ENCODE data around the gene ZBTB16. TPM values are rescaled to one million over a fixed set of nuclear protein-coding genes. Genes with fewer than 3 reads are reported as not detected.
A peak's percentile ranks its signal among the peaks of the same experiment; 100 is the strongest.

The ZBTB16 gene
- total RNA-seq (100 to 1,000 TPM in 3 of 7 donors, 10 to 100 TPM in 4; 12.7 to 160 (median 94.6) TPM), polyA plus RNA-seq (10 to 100 TPM; 20.0 to 41.4 TPM)
- long read RNA-seq, donor 1, full-length matches to known transcripts: 683 of 897 reads
- long read RNA-seq, donor 1, partial matches to known transcripts: 70 of 897 reads
- long read RNA-seq, donor 1, other reads (novel, unspliced or antisense): 144 of 897 reads
- long read RNA-seq, donor 2, partial matches to known transcripts: 0 of 1 reads
- long read RNA-seq, donor 2, other reads (novel, unspliced or antisense): 0 of 1 reads
- long read RNA-seq, donor 3, full-length matches to known transcripts: 105 of 146 reads
- long read RNA-seq, donor 3, partial matches to known transcripts: 21 of 146 reads
- long read RNA-seq, donor 3, other reads (novel, unspliced or antisense): 20 of 146 reads

- TF ChIP-seq CTCF (IDR thresholded peaks at IDR 0.05): peak in 1 of 3 donors; percentile 16
- TF ChIP-seq EP300 (IDR thresholded peaks at IDR 0.05): no peak
- TF ChIP-seq POLR2A (IDR thresholded peaks at IDR 0.05): peak; percentile 44
- peaks cover under 1% of the 10 kb centered on the region for H3K36me3 ChIP-seq
- peak within 1 kb of the TSS; percentile 99 for H3K4me3 ChIP-seq
- peak within 1 kb of the TSS; percentile 87 to 100 for H3K27ac ChIP-seq
- no peaks in the 10 kb centered on the region for H3K9me3 ChIP-seq
- 0 to 1% (median 1%) methylated on average over 42 to 71 of the region's 71 CpGs for WGBS, 3 donors
- peak; percentile 91 to 92 (median 92) for DNase-seq
- intact Hi-C loops (cut with DNase I): loop anchor here in 1 of 4 donors (5.0 to 10.0 kb wide), 2 partner anchors 165 to 203 kb away; no protein-coding TSS in a partner anchor
- no peaks in the 10 kb centered on the region for H3K27me3 ChIP-seq
- H3K4me1 ChIP-seq (ENCODE audit: insufficient read depth): peaks cover 15% of the 10 kb centered on the region
Observed at GRCh38 chr11:114059278-114059983, at the start of gene ZBTB16. Gene ZBTB16, plus strand, starts transcription at chr11:114059711. Its CDS starts 3,590 bp downstream, at chr11:114063301.

- Histone ChIP-seq H3K4me3 (no peak overlapping the region), H3K27me3 (no peaks in the 10 kb centered on the region), H3K9me3 (no peaks in the 10 kb centered on the region), H3K27ac (no peak overlapping the region), H3K36me3 (no peaks in the 10 kb centered on the region), H3K4me1 (ENCODE audit: insufficient read depth) (no peaks in the 10 kb centered on the region)
- intact Hi-C loops (cut with DNase I): no loop called here
- 48 to 63% (median 51%) methylated on average over 4 of the region's 4 CpGs for WGBS, 3 donors
- DNase-seq: no peak
- TF ChIP-seq CTCF (IDR thresholded peaks at IDR 0.05): no peak
- TF ChIP-seq POLR2A (IDR thresholded peaks at IDR 0.05): no peak
- no peak for TF ChIP-seq EP300 (IDR thresholded peaks at IDR 0.05)
Observed at GRCh38 chr11:114010931-114011330, 48.6 kb upstream of the ZBTB16 start.

GRCh38 chr11:114011443-114011842, 48.1 kb upstream of the ZBTB16 start:
- Histone ChIP-seq H3K4me3 (no peak overlapping the region), H3K27me3 (no peaks in the 10 kb centered on the region), H3K9me3 (no peaks in the 10 kb centered on the region), H3K36me3 (no peaks in the 10 kb centered on the region), H3K27ac (no peak overlapping the region), H3K4me1 (ENCODE audit: insufficient read depth) (no peaks in the 10 kb centered on the region)
- WGBS, 3 donors: 44 to 49% (median 47%) methylated on average over 2 of the region's 2 CpGs
- intact Hi-C loops (cut with DNase I): no loop called here
- DNase-seq: no peak
- no peak for TF ChIP-seq POLR2A (IDR thresholded peaks at IDR 0.05)
- no peak for TF ChIP-seq EP300 (IDR thresholded peaks at IDR 0.05)
- no peak for TF ChIP-seq CTCF (IDR thresholded peaks at IDR 0.05)

- TF ChIP-seq EP300 (IDR thresholded peaks at IDR 0.05) (no peak), POLR2A (IDR thresholded peaks at IDR 0.05) (no peak), CTCF (IDR thresholded peaks at IDR 0.05) (no peak)
- no peak for DNase-seq
- H3K36me3 ChIP-seq: no peaks in the 10 kb centered on the region
- no peak overlapping the region for H3K27ac ChIP-seq
- no peaks in the 10 kb centered on the region for H3K4me1 ChIP-seq (ENCODE audit: insufficient read depth)
- intact Hi-C loops (cut with DNase I): no loop called here
- H3K4me3 ChIP-seq: no peak overlapping the region
- WGBS, 3 donors: 54 to 55% (median 55%) methylated on average over 6 of the region's 6 CpGs
- no peaks in the 10 kb centered on the region for H3K27me3 ChIP-seq
- no peaks in the 10 kb centered on the region for H3K9me3 ChIP-seq
Observed at GRCh38 chr11:114015117-114015516, 44.4 kb upstream of the ZBTB16 start.

All from ovary (tissue), 10 donors.